COR-L47 (cell line): Measurements from ENCODE around the gene IGFBP7.

ENCODE experiments used
- DNase-seq: peaks from one replicate; lab custom pipeline; 2025; lab: John Stamatoyannopoulos, UW

IGFBP7 gene, protein sequence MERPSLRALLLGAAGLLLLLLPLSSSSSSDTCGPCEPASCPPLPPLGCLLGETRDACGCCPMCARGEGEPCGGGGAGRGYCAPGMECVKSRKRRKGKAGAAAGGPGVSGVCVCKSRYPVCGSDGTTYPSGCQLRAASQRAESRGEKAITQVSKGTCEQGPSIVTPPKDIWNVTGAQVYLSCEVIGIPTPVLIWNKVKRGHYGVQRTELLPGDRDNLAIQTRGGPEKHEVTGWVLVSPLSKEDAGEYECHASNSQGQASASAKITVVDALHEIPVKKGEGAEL

GRCh38 chr4:57109847-57110639 lies at the start of gene IGFBP7:
TSS of gene IGFBP7 (minus strand) at chr4:57110385. CDS start at chr4:57110351, 34 bp downstream.
- no peak for DNase-seq

DNA sequence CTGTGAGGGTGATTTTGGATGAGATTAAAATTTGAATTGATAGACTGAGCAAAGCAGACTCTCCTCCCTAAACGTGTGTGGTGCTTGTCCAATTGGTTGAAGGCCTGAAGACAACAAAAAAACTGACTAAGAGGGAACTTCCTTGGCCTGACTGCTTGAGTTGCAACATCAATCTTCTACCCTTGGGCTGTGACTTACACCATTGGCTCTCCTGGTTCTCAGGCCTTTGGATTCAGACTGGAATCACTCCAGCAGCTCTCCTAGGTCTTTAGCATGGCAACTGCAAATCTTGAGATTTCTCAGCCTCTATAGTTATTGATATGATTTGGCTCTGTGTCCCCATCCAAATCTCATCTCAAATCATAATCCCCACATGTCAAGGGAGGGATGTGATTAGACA lies 49.7 kb upstream of the IGFBP7 start:
- no peak for DNase-seq

GRCh38 chr4:57158762-57159161 lies 48.6 kb upstream of the IGFBP7 start:
- DNase-seq, result no peak

- DNase-seq, result no peak
These were observed 48.0 kb upstream of the IGFBP7 start for GRCh38 chr4:57158221-57158620.

GRCh38 chr4:57157596-57158137 lies 47.5 kb upstream of the IGFBP7 start:
- no peak for DNase-seq

DNA sequence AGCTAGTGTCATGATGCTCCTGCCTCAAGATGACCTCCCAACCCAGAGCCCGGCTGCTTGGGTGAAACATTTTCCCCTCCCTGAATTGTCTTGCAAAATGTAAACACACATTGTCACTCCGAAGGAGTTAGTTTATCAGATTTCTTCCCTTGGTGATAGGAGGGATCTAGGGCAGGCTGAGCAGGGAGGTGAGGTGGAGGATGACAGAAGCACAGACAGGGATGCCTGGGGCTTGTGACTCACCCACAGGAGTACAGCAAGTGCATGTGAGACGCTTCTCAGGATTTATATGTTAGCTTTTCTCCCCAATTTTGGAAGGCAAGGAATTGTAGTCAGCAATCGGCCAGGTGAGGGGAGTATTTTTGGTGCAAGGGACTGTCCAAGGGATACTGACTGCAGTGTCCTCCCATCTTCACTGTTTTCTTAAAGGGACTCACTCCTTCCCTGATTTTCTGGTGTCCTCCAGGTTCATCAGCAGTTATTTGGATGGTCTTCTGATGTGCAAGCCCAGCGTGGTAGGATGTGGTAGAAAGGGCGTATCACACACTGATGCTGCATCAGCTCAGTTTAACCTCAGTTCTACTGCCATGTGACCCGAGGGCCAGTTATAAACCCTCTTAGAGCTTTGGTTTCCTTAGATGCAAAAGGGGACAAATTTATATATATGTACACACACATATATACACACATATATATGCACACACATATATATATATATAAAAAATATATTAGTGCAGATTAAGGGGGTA lies 46.2 kb upstream of the IGFBP7 start:
- no peak for DNase-seq

DNA sequence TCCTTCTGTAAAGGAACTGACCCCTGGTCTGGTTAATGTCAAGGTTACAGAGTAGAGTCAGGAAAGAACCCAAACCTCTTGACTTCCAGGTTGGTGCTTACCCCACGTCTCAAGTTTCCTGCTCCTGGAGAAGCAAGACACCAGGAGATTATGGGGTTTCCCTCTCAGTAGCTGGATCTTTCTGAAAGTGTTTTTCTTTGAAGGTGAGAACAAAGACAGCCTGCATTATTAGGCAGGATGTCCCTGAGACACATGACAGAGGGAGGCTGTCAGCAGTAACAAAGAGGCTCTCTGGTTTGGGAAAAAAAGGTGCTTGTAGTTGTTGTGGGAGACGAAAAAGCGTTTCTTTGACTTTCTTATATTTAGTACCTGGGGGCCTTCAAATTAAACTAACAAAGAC lies 44.7 kb upstream of the IGFBP7 start:
- no peak for DNase-seq

DNA sequence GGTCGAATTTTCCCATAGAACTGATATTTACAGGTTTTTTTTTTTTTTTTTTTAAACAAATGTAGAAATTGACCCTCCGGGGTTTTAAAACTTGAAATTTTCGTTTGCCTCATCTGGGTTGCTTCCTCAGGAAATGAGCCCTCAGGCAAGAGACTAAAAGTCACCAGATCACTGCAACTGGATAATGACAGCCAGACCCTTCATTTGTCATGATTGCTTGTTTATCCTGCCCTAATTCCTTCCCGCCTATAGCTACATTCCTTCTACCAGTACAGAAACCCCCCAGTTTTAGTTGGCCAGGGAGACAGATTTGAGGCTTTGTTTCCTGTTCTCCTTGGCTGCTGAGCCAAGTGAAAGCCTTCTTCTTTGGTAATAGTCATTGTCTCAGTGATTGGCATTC lies 44.0 kb upstream of the IGFBP7 start:
- no peak for DNase-seq

- no peak for DNase-seq
These were observed 43.0 kb upstream of the IGFBP7 start for GRCh38 chr4:57153207-57153606.

DNA sequence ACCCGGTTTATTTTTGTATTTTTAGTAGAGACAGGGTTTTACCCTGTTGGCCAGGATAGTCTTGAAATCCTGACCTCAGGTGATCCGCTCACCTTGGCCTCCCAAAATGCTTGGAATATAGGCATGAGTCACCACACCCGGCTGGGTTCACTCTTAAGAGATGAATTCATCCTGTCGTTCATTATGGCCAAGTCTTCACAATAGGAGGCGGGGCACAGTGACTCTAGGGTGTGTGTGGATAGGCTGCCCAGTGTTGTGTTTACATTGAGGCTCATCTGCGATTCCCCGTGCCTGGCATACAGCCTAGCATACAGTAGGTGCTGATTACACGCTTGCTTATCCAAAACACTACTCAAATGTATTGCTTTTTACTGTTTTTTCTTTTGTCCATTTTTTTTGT lies 41.3 kb upstream of the IGFBP7 start:
- DNase-seq, result no peak

DNA sequence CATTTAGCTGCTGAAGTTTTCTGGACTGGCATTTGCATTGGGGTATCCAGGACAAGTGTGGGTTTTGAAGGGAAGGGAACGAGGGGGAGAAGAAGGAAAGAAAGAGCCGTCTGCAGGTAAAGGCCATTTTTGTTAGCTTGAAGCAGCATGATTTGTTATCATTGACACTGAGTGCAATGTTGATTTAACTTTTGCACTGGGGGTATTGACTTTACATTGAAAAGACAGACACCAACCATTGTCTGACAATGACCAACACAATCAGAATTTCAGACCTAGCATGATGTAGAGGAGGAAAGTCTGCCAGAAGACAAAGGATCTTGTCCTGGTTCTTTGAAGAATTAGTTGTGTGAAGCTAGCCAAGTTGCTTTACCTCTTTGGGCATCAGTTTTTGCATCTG lies 39.6 kb upstream of the IGFBP7 start:
- DNase-seq, result no peak

GRCh38 chr4:57148831-57149505 lies 38.8 kb upstream of the IGFBP7 start:
- no peak for DNase-seq

- no peak for DNase-seq
These were observed 38.0 kb upstream of the IGFBP7 start for GRCh38 chr4:57148177-57148576.

DNA sequence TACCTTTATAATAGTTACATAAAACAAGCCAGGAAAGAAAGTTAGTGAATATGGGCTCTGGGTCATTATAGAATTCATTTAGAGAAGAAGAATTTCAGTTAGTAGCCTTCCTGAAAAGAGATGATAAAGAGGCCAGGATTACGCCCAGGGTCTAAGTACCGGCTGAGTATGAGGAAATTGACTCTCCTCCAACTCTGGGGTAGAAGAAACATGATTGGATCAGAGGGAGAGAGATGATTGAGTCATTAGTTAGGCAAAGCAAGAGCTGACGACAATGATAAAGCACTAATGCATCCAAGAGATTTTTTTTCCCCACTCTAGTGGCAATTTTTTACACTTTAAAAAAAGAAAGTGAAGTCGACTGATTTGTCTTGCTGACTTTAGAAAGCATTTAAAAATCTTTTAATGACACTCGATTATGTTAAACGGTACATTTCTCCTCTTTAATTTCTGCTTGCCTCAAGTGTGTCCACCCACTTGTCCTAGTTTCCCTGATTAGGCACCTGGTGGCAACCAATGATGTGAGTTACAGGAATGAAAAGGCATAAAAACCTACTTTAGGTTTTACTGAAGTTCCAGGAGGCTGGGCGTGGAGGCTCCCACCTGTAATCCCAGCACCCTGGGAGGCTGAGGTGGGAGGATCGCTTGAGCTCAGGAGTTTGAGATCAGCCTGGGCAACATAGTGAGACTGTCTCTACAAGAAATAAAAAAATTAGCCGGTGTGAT lies 37.3 kb upstream of the IGFBP7 start:
- no peak for DNase-seq

- no peak for DNase-seq
These were observed 36.3 kb upstream of the IGFBP7 start for GRCh38 chr4:57146444-57146843.

DNA sequence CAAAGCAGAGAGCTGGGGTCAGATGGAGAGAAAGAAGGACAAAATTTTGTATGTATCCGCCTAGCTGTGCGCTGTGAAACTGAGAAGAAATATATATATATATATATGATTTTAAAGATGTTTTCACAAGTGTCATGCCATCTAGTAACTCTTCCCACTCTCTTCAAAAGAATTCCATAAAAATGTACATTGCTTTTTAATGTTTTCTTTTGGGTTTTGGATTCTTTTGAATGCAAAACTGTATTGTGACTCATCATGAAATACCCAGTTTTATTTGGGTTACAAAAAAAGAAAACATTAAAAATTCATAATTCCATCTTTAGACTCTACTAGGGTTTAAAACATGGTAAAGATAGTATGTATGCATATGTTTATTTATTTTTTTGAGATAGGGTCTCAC lies 34.3 kb upstream of the IGFBP7 start:
- DNase-seq, result no peak

DNA sequence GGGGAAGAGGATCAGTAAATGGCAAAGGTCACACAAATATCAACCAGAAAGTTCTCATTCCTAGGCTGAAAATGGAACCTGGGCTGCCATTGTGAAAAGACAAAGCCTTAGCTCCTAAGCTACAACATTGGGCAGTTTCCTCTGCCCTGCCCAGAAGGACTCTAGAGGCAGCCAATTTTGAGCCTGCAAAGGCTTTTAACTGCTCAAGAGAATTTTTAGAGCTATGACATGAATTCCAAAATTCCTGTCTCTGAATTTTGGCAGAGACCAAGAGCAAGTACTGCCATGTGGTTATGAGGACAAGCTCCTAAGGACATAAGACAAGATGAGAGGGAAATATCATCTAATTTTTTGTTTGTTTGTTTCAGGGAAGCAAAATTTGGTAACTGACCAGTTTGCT lies 29.6 kb upstream of the IGFBP7 start:
- DNase-seq, result no peak

DNA sequence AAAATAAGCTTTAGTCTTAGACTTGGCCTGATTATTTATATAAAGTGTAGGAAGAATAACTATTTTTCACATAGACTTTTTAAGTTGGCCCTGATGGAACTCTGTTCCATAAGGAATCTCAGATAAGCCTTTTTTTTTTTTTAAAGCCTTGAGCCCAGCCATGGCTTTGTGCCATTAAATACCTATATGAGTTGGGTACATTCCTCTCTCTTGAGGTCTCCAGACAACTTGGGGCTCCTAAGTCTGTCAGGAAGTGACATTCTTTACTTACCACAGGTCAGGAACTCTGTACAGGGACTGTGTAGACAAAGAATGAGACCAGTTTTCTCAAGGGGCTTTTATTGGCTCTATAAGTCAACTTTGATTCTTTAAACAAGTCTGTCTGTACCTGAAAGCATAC lies 27.1 kb upstream of the IGFBP7 start:
- no peak for DNase-seq

DNA sequence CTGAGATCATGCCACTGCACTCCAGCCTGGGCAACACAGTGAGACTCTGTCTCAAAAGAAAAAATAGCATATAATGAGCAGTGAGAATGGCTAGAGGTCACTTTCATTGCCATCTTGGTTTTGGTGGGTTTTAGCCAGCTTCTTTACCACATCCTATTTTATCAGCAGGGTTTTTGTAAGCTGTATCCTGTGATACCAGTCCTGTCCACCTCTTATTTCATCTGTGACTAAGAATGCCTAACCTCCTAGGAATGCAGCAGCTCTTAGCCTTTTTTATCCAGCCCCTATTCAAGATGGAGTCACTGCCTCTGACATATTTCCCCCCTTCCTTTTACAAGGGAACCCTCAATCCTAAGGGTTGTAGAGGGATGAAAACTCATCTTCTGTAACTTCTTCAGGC lies 26.1 kb upstream of the IGFBP7 start:
- DNase-seq, result no peak

DNA sequence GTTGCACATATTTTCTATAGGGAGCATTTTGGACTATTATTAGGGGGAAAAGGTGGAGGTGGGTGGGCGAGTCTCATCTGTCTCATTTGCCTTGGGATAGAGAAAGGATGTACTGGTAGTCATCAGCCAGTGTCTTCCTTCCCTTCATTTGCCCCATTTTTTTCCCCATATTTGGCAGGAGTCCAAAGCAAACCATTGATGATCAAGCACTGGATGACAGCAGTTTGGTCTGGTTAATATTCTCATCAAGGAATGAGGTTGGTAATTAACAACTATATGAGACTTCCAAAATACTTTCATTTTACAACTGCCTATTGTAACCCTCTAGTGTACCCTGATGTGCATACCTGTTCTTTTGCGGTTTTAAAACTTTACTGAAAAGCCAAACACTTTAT lies 22.6 kb upstream of the IGFBP7 start:
- no peak for DNase-seq
